GM12878 (cell line): ENCODE results near the gene EBP. TPM values are rescaled to one million over a fixed set of nuclear protein-coding genes. Genes with fewer than 3 reads are reported as not detected.
A peak's percentile ranks its signal among the peaks of the same experiment; 100 is the strongest.

Experiments
- ATAC-seq: fragments of 200-7000 bp; cut with Tn5 transposase; 3 replicates; pipeline ENCODE4 v1.9.1; 2020; ENCODE audit warnings: mild to moderate bottlenecking, moderate library complexity
- BruUV-seq: library from RNA; stranded (reverse); fragments of 400-500 nt; replicated peaks from 2 replicates; lab custom pipeline; 2021; lab: Mats Ljungman, UMichigan
- CTCF ChIA-PET: fragments of 300-600 bp; sonication (Branson Sonifier 250); formaldehyde crosslinking; extraction: SDS; loops from one replicate; lab custom pipeline; 2021; ENCODE audit warnings: inconsistent platforms; lab: Yijun Ruan, JAX
- POLR2A ChIA-PET: fragments of 350-600 bp; formaldehyde crosslinking; extraction: SDS; loops from one replicate; lab custom pipeline; 2021; ENCODE audit warnings: inconsistent platforms; lab: Charles Lee
- RAD21 ChIA-PET: fragments of 300-600 bp; sonication (Branson Sonifier 250); formaldehyde crosslinking; loops from one replicate; lab custom pipeline; 2023; ENCODE audit warnings: antibody characterized with exemption; ENCODE audit not compliant: unreplicated experiment; lab: Charles Lee
- SMC1A ChIA-PET: fragments of 300-600 bp; sonication (Branson Sonifier 250); formaldehyde crosslinking; loops from one replicate; lab custom pipeline; 2023; ENCODE audit not compliant: unreplicated experiment, uncharacterized antibody; lab: Charles Lee
- DNase-seq: peaks from one replicate; pipeline ENCODE4 v3.0.0-alpha.2; 2011; ENCODE audit warnings: low read depth, low spot score
- FAIRE-seq: peaks from 3 replicates; lab custom pipeline; 2011; peaks lifted over from hg19 to GRCh38; lab: Jason Lieb, UNC
- H2AFZ ChIP-seq: 2 replicates; pipeline ENCODE4 v1.6.0; 2011; ENCODE audit warnings: low read depth, low read length, control low read depth; ENCODE audit not compliant: control insufficient read depth
- H3K27ac ChIP-seq: 2 replicates; pipeline ENCODE4 v1.5.1; 2011; ENCODE audit warnings: control low read depth; ENCODE audit not compliant: control insufficient read depth, insufficient read depth
- H3K27me3 ChIP-seq, 2 experiments: replicated peaks in 1 of 2; 2 replicates each; pipeline versions ENCODE4 v1.6.0 to v1.6.1; 2011; ENCODE audit warnings: low read length in 1 of 2; ENCODE audit not compliant: control insufficient read depth in 2 of 2, insufficient read depth in 2 of 2
- H3K36me3 ChIP-seq, 2 experiments: 2 replicates each; pipeline ENCODE4 v1.5.1; 2011; ENCODE audit warnings: low read length in 1 of 2; ENCODE audit not compliant: control insufficient read depth in 2 of 2, insufficient read depth in 2 of 2
- H3K4me1 ChIP-seq: 2 replicates; pipeline ENCODE4 v1.6.1; 2011; ENCODE audit warnings: mild to moderate bottlenecking, low read length, moderate library complexity, mixed read lengths; ENCODE audit not compliant: control insufficient read depth, insufficient read depth
- H3K4me2 ChIP-seq: 2 replicates; pipeline ENCODE4 v1.6.0; 2011; ENCODE audit warnings: control low read depth; ENCODE audit not compliant: control insufficient read depth, insufficient read depth
- H3K4me3 ChIP-seq: fragments of 200-600 bp; sonication (generic); 2 replicates; pipeline ENCODE4 v1.5.1; 2016
- H3K79me2 ChIP-seq: 2 replicates; pipeline ENCODE4 v1.6.0; 2011; ENCODE audit warnings: low read length; ENCODE audit not compliant: control insufficient read depth, insufficient read depth
- H3K9ac ChIP-seq: 2 replicates; pipeline ENCODE4 v1.8.0; 2011; ENCODE audit warnings: low read length, control low read depth, mixed read lengths; ENCODE audit not compliant: control insufficient read depth, insufficient read depth
- H3K9me3 ChIP-seq: replicated peaks from 3 replicates; pipeline ENCODE4 v1.5.1; 2011; ENCODE audit warnings: mild to moderate bottlenecking, low read length; ENCODE audit not compliant: control insufficient read depth, insufficient read depth
- H4K20me1 ChIP-seq: 2 replicates; pipeline ENCODE4 v1.6.0; 2011; ENCODE audit not compliant: control insufficient read depth, insufficient read depth
- BACH1 ChIP-seq: fragments of 450-650 bp; IDR thresholded peaks from 2 replicates; pipeline ENCODE4 v1.6.1; 2017; ENCODE audit warnings: mild to moderate bottlenecking, borderline replicate concordance
- CTCF ChIP-seq, 3 experiments: IDR thresholded peaks in 2 of 3; conservative IDR thresholded peaks in 1 of 3; 2 replicates each; pipeline ENCODE4 v1.5.1; 2011; ENCODE audit warnings: low read depth in 3 of 3, low read length in 3 of 3, mild to moderate bottlenecking in 3 of 3, control low read depth in 2 of 3, moderate library complexity in 2 of 3, inconsistent platforms in 1 of 3, mixed read lengths in 1 of 3; ENCODE audit not compliant: control insufficient read depth in 2 of 3, insufficient read depth in 1 of 3; ENCODE audit errors: extremely low read depth in 1 of 3
- NKRF ChIP-seq: fragments of 450-650 bp; conservative IDR thresholded peaks from 2 replicates; pipeline ENCODE4 v1.6.1; 2017; ENCODE audit warnings: mild to moderate bottlenecking, moderate library complexity
- NR2C1 ChIP-seq: fragments of 450-650 bp; IDR thresholded peaks from 2 replicates; pipeline ENCODE4 v1.6.1; 2017; ENCODE audit warnings: antibody characterized with exemption, mild to moderate bottlenecking, moderate library complexity
- RAD21 ChIP-seq: IDR thresholded peaks from 2 replicates; pipeline ENCODE4 v1.6.1; 2011; ENCODE audit warnings: mild to moderate bottlenecking, low read depth, low read length, moderate library complexity; ENCODE audit not compliant: insufficient read depth
- ZNF622 ChIP-seq: fragments of 450-650 bp; IDR thresholded peaks from 2 replicates; pipeline ENCODE4 v1.6.1; 2017; ENCODE audit warnings: mild to moderate bottlenecking, inconsistent platforms
- WGBS: methylation state at CpG from one replicate; pipeline ENCODE4 v1.1.6; 2016; ENCODE audit warnings: low lambda C conversion rate; ENCODE audit not compliant: insufficient replicate concordance, insufficient coverage; ENCODE audit errors: missing lambda C conversion rate; 5-methylcytosine and 5-hydroxymethylcytosine counted together
- in situ Hi-C: fragments of 300-500 bp; cut with MboI; formaldehyde crosslinking; loops from 9 replicates; pipeline ENCODE4 v1.14.3; 2018; ENCODE audit warnings: mixed read lengths
- intact Hi-C: fragments of 100-400 bp; cut with micrococcal nuclease; formaldehyde crosslinking; loops from one replicate; pipeline ENCODE4 v1.14.2; 2022; ENCODE audit not compliant: unreplicated experiment
- polyA plus RNA-seq, 11 experiments: library from polyadenylated mRNA; depleted of rRNA in 4 of 11; unstranded in 6 of 11; stranded (reverse) in 5 of 11; fragments of >200 nt; fragmentation: Nextera tagmentation in 4 of 11; fragmentation: Illumina TruSeq in 1 of 11; extraction: Ambion mirVana in 4 of 11; extraction: Trizol in 1 of 11; gene quantifications; 1 replicate in 1 of 11; 2 replicates in 10 of 11; pipeline versions ENCODE4 v1.2.1 to v1.2.3, GENCODE V29; 2011 to 2016; ENCODE audit warnings: inconsistent platforms in 2 of 11, missing spikeins in 2 of 11, low read depth in 1 of 11
- total RNA-seq, 4 experiments: library from RNA; depleted of rRNA in 3 of 4; stranded (reverse); fragments of >200 nt in 3 of 4; fragmentation: Illumina TruSeq in 1 of 4; extraction: Trizol in 1 of 4; gene quantifications; 2 replicates each; pipeline versions ENCODE4 v1.2.1 to v1.2.3, GENCODE V29; 2013 to 2021
- TF ChIP-seq, protein P1 (sequence below): IDR thresholded peaks from 2 replicates; pipeline ENCODE4 v1.6.1; 2012; ENCODE audit warnings: low read depth, low read length, improper control_type of control experiment

Gene EBP
- total and polyA plus RNA-seq, 10 of the 15 experiments (the other 5 are each of a cell fraction or from before 2014, with no cell fraction given) = 125 to 628 (median 180) TPM

DNA sequence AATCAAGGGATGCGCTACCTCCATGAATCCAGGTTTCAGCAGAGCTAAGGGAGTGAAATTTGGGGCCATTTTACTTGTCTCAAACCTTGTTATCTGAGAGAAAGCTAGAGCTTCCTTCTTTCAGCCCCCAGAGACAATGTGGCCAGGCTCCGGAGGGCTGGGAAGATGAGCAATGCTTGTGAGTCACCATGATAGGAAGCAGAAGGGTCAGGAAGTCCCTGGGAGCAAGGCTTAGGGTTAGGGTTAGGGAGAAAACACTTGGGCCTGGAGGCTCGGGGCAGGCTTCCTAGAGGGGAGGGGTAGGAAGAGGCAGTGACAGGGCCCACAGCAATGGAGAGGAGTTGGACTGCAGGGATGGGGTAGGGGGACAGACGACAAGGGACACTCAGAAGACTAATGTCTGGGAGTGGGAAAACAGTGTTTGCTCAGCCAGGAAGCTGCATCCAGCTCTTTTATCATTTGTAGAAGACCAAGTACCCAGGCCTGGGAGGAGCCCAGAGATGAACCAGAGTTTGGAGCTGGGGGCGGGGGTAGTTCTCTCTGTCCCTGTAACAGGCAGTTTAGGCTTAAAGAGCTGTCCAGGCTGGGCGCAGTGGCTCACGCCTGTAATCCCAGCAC, 29.2 kb upstream of the EBP start:
- in situ Hi-C loops = loop anchor here (10.0 kb wide), 1 partner anchor 408 kb away; no protein-coding TSS in a partner anchor
- CTCF ChIA-PET = interaction anchor here (1.0 to 2.6 kb wide), 3 partner anchors 14 to 657 kb away, joined by 3 to 17 read pairs (median 6); no protein-coding TSS in a partner anchor
- WGBS = 26% methylated on average over 7 of the region's 7 CpGs

DNA sequence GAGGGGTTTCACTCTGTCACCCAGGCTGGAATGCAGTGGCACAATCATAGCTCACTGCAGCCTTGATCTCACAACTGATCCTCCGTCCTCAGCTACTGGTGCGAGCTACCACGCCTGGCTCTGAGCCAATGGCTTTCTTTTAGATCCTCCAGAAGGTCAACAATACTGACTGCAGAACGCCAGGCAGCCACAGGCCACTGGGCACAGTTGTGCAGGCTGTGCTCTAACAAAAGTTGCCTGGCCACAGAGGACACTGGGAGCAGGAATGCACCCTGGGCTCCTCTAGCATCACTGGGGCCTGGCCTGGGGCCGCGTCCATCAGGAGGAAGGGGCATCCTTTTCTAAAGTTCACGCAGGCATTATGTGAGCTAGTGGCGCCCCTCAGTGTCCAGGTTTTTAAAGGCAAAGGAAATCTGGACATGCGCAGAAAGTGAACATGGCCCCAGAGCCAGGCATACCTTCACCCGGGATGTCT, 27.7 kb upstream of the EBP start:
- Histone ChIP-seq H3K4me2 (no peak overlapping the region), H3K79me2 (no peaks in the 10 kb centered on the region), H3K27ac (no peak overlapping the region), H3K9me3 (no peaks in the 10 kb centered on the region; the same call in 2 of the 3 replicates), H4K20me1 (no peaks in the 10 kb centered on the region), H3K36me3 (no peaks in the 10 kb centered on the region), H2AFZ (no peak overlapping the region), H3K9ac (no peak overlapping the region), H3K4me3 (no peak overlapping the region), H3K27me3 (no peaks in the 10 kb centered on the region), H3K4me1 (no peaks in the 10 kb centered on the region)
- ChIA-PET SMC1A (no interaction called here), CTCF (interaction anchor here (0.6 to 2.6 kb wide), 3 partner anchors 404 to 431 kb away, joined by 3 to 17 read pairs (median 4); no protein-coding TSS in a partner anchor), POLR2A (interaction anchor here (0.5 to 0.7 kb wide), 2 partner anchors 28 to 404 kb away, joined by 4 read pairs; no protein-coding TSS in a partner anchor), RAD21 (interaction anchor here (0.7 to 1.5 kb wide), 2 partner anchors 62 to 410 kb away, joined by 3 to 6 read pairs; no protein-coding TSS in a partner anchor)
- no TSS peak for BruUV-seq
- no peak for FAIRE-seq
- peak; percentile 27; the same call in 2 of the 3 replicates for ATAC-seq
- intact Hi-C loops (loop anchor here (1.0 kb wide), 1 partner anchor 411 kb away; no protein-coding TSS in a partner anchor), in situ Hi-C loops (loop anchor here (10.0 kb wide), 1 partner anchor 409 kb away; no protein-coding TSS in a partner anchor)
- WGBS = 9% methylated on average over 10 of the region's 10 CpGs
- no peak for TF ChIP-seq NKRF
- no peak for TF ChIP-seq ZNF622
- TF ChIP-seq CTCF (IDR thresholded peaks at IDR 0.05 in 2 of 3, conservative IDR thresholded peaks at IDR 0.05 in 1 of 3; ENCODE audit: control insufficient read depth in 2 of 3, extremely low read depth in 1 of 3, insufficient read depth in 1 of 3, low read depth in 3 of 3, low read length in 3 of 3) = peak in 1 of 3 experiments; percentile 30; a peak in 3 of 6 replicates
- peak; percentile 45 for TF ChIP-seq RAD21
- no peak for TF ChIP-seq NR2C1
- TF ChIP-seq, protein P1, sequence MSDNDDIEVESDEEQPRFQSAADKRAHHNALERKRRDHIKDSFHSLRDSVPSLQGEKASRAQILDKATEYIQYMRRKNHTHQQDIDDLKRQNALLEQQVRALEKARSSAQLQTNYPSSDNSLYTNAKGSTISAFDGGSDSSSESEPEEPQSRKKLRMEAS = no peak
- DNase-seq = no peak

More for the DNA sequence above, 29.2 kb upstream of the EBP start:
- intact Hi-C loops = no loop called here
- no peaks in the 10 kb centered on the region for H4K20me1 ChIP-seq
- ATAC-seq (no peak), DNase-seq (no peak), FAIRE-seq (no peak)
- no peaks in the 10 kb centered on the region; the same call in 2 of the 3 replicates for H3K9me3 ChIP-seq
- H3K4me1 ChIP-seq = no peaks in the 10 kb centered on the region
- no peaks in the 10 kb centered on the region for H3K79me2 ChIP-seq
- SMC1A ChIA-PET = no interaction called here
- no peaks in the 10 kb centered on the region for H3K27me3 ChIP-seq
- no peaks in the 10 kb centered on the region for H3K36me3 ChIP-seq
- no peak overlapping the region for H2AFZ ChIP-seq
- no peak overlapping the region for H3K4me2 ChIP-seq
- no peak for TF ChIP-seq BACH1
- TF ChIP-seq, all 136 proteins: peak for 0
- ChIA-PET POLR2A (no interaction called here), RAD21 (no interaction called here)
- no TSS peak for BruUV-seq
- Histone ChIP-seq H3K27ac (no peak overlapping the region), H3K9ac (no peak overlapping the region), H3K4me3 (no peak overlapping the region)
